OCI-LY7 (cell line): Measurements from ENCODE around the gene GOSR1. TPM values are rescaled to one million over a fixed set of nuclear protein-coding genes. Genes with fewer than 3 reads are reported as not detected.
"Not testable (repeated sequence)": the region's sequence is repeated elsewhere in the genome, so short reads cannot be mapped to it uniquely, and the experiment has no call there.

Source experiments
- BruUV-seq: library from RNA; stranded (reverse); fragments of 400-500 nt; replicated peaks from 2 replicates; lab custom pipeline; 2021; lab: Mats Ljungman, UMichigan
- CTCF ChIA-PET: fragments of 300-600 bp; sonication (Branson Sonifier 250); formaldehyde crosslinking; loops from one replicate; lab custom pipeline; 2022; ENCODE audit warnings: antibody characterized with exemption; ENCODE audit not compliant: unreplicated experiment; lab: Charles Lee
- POLR2A ChIA-PET: fragments of 300-600 bp; sonication (Branson Sonifier 250); formaldehyde crosslinking; loops from one replicate; lab custom pipeline; 2022; ENCODE audit warnings: antibody characterized with exemption; lab: Charles Lee
- DNase-seq: peaks from one replicate; pipeline ENCODE4 v3.0.0-alpha.2; 2015; ENCODE audit warnings: low spot score
- H2AFZ ChIP-seq: fragments of 200-600 bp; sonication (generic), shearing (Covaris generic); 2 replicates; pipeline ENCODE4 v1.6.1; 2014; ENCODE audit warnings: mild to moderate bottlenecking, antibody characterized with exemption, low read length, moderate library complexity
- H3K27ac ChIP-seq: fragments of 200-600 bp; sonication (generic); 2 replicates; pipeline ENCODE4 v1.5.1; 2014; ENCODE audit warnings: mixed run types, low read depth, mild to moderate bottlenecking, moderate library complexity, low read length, inconsistent platforms; ENCODE audit not compliant: poor library complexity, severe bottlenecking
- H3K36me3 ChIP-seq: fragments of 200-600 bp; sonication (generic); 2 replicates; pipeline ENCODE4 v1.6.1; 2014; ENCODE audit warnings: mild to moderate bottlenecking, antibody characterized with exemption, low read length, moderate library complexity, mixed read lengths; ENCODE audit not compliant: insufficient read depth
- H3K4me1 ChIP-seq: fragments of 200-600 bp; sonication (generic); 2 replicates; pipeline ENCODE4 v1.5.1; 2014; ENCODE audit warnings: mild to moderate bottlenecking, low read length; ENCODE audit not compliant: insufficient read depth, poor library complexity, severe bottlenecking
- H3K4me2 ChIP-seq: fragments of 200-600 bp; sonication (generic); 2 replicates; pipeline ENCODE4 v1.6.1; 2014; ENCODE audit warnings: mild to moderate bottlenecking, low read length
- H3K4me3 ChIP-seq: fragments of 200-600 bp; sonication (generic); 2 replicates; pipeline ENCODE4 v1.5.1; 2014; ENCODE audit warnings: mild to moderate bottlenecking, low read depth, low read length; ENCODE audit not compliant: poor library complexity, severe bottlenecking
- H3K79me2 ChIP-seq: fragments of 200-600 bp; sonication (generic); 2 replicates; pipeline ENCODE4 v1.6.1; 2016; ENCODE audit warnings: low read depth, mild to moderate bottlenecking, low read length, moderate library complexity, mixed read lengths; ENCODE audit not compliant: insufficient read depth
- H3K9me2 ChIP-seq: fragments of 200-600 bp; sonication (generic); 2 replicates; pipeline ENCODE4 v1.6.1; 2016; ENCODE audit warnings: mild to moderate bottlenecking, low read length, mixed read lengths; ENCODE audit not compliant: insufficient read depth
- H3K9me3 ChIP-seq: fragments of 200-600 bp; sonication (generic); 2 replicates; pipeline ENCODE4 v1.6.1; 2014; ENCODE audit warnings: mild to moderate bottlenecking, mixed run types, low read length, mixed read lengths
- H4K20me1 ChIP-seq: fragments of 200-600 bp; sonication (generic); 2 replicates; pipeline ENCODE4 v1.6.1; 2014; ENCODE audit warnings: mild to moderate bottlenecking, antibody characterized with exemption, low read length, moderate library complexity, mixed read lengths; ENCODE audit not compliant: insufficient read depth
- CTCF ChIP-seq: fragments of 200-600 bp; sonication (generic); conservative IDR thresholded peaks from 2 replicates; pipeline ENCODE4 v1.5.1; 2014; ENCODE audit warnings: mild to moderate bottlenecking, antibody characterized with exemption, low read length, moderate library complexity, mixed read lengths
- EZH2phosphoT487 ChIP-seq: fragments of 200-600 bp; sonication (generic); IDR thresholded peaks from 2 replicates; pipeline ENCODE4 v1.6.1; 2018; ENCODE audit warnings: low read depth, borderline replicate concordance, mild to moderate bottlenecking, mixed run types, antibody characterized with exemption, low read length, moderate library complexity, mixed read lengths
- intact Hi-C: fragments of 100-400 bp; cut with micrococcal nuclease; formaldehyde crosslinking; loops from one replicate; pipeline ENCODE4 v1.10.0; 2022; ENCODE audit not compliant: unreplicated experiment
- total RNA-seq, 2 experiments: library from RNA; depleted of rRNA in 1 of 2; stranded (reverse); fragments of >200 nt in 1 of 2; shearing (Covaris generic) in 1 of 2; gene quantifications; 2 replicates each; pipeline ENCODE4 v1.2.3, GENCODE V29; 2014 to 2022

The GOSR1 gene
- total RNA-seq, 2 experiments from 2014 or later = 15.9 to 49.8 TPM

GRCh38 chr17:30567231-30568116 lies 90.3 kb downstream of the GOSR1 start:
- peaks cover 5% of the 10 kb centered on the region for H3K4me1 ChIP-seq
- no peaks in the 10 kb centered on the region for H3K9me3 ChIP-seq
- CTCF ChIA-PET = no interaction called here
- no peaks in the 10 kb centered on the region for H3K36me3 ChIP-seq
- H3K4me3 ChIP-seq = no peak overlapping the region
- H3K9me2 ChIP-seq = no peaks in the 10 kb centered on the region
- no peak overlapping the region for H3K27ac ChIP-seq
- H3K4me2 ChIP-seq = no peak overlapping the region
- H2AFZ ChIP-seq = no peak overlapping the region
- TF ChIP-seq EZH2phosphoT487 = no peak
- TF ChIP-seq CTCF = no peak
- no peak for DNase-seq
- BruUV-seq = no TSS peak
- POLR2A ChIA-PET = no interaction called here
- no peaks in the 10 kb centered on the region for H4K20me1 ChIP-seq
- intact Hi-C loops = no loop called here
- H3K79me2 ChIP-seq = no peaks in the 10 kb centered on the region

- H4K20me1 ChIP-seq = no peaks in the 10 kb centered on the region
- H3K9me2 ChIP-seq = no peaks in the 10 kb centered on the region
- POLR2A ChIA-PET = no interaction called here
- H3K4me3 ChIP-seq = no peak overlapping the region
- BruUV-seq = no TSS peak
- H3K9me3 ChIP-seq = no peaks in the 10 kb centered on the region
- no peaks in the 10 kb centered on the region for H3K79me2 ChIP-seq
- CTCF ChIA-PET = no interaction called here
- no peak overlapping the region for H3K27ac ChIP-seq
- H3K4me2 ChIP-seq = no peak overlapping the region
- H2AFZ ChIP-seq = no peak overlapping the region
- no peak for DNase-seq
- H3K4me1 ChIP-seq = peaks cover 5% of the 10 kb centered on the region
- intact Hi-C loops = no loop called here
- H3K36me3 ChIP-seq = no peaks in the 10 kb centered on the region
- no peak for TF ChIP-seq EZH2phosphoT487
- TF ChIP-seq CTCF = no peak
These were observed 90.9 kb downstream of the GOSR1 start for GRCh38 chr17:30568117-30568430.

- CTCF ChIA-PET, H3K4me3 ChIP-seq, H2AFZ ChIP-seq, BruUV-seq, H3K4me1 ChIP-seq, H3K27ac ChIP-seq, H4K20me1 ChIP-seq, intact Hi-C loops, H3K9me2 ChIP-seq, H3K36me3 ChIP-seq, H3K9me3 ChIP-seq, H3K4me2 ChIP-seq, DNase-seq, H3K79me2 ChIP-seq, POLR2A ChIA-PET: not testable (repeated sequence)
These were observed 92.4 kb downstream of the GOSR1 start for GRCh38 chr17:30569531-30570175.
